ENCODE measurements around the gene VPS16.

DNA sequence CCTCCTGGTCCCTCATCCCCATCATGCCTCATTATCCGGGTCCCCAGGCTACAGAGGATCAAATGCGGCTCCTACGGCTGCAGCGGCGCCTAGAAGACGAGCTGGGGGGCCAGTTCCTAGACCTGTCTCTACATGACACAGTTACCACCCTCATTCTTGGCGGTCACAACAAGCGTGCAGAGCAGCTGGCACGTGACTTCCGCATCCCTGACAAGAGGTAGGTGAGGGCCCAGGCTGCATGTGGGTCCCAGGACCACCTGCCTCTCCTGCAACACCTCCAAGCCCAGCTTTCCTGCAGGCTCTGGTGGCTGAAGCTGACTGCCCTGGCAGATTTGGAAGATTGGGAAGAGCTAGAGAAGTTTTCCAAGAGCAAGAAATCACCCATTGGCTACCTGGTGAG lies 24.6 kb downstream of the VPS16 start:
- TF ChIP-seq, protein P1, sequence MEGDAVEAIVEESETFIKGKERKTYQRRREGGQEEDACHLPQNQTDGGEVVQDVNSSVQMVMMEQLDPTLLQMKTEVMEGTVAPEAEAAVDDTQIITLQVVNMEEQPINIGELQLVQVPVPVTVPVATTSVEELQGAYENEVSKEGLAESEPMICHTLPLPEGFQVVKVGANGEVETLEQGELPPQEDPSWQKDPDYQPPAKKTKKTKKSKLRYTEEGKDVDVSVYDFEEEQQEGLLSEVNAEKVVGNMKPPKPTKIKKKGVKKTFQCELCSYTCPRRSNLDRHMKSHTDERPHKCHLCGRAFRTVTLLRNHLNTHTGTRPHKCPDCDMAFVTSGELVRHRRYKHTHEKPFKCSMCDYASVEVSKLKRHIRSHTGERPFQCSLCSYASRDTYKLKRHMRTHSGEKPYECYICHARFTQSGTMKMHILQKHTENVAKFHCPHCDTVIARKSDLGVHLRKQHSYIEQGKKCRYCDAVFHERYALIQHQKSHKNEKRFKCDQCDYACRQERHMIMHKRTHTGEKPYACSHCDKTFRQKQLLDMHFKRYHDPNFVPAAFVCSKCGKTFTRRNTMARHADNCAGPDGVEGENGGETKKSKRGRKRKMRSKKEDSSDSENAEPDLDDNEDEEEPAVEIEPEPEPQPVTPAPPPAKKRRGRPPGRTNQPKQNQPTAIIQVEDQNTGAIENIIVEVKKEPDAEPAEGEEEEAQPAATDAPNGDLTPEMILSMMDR (IDR thresholded peaks at IDR 0.05): no peak
- TF ChIP-seq POLR2A (IDR thresholded peaks at IDR 0.05): no peak
